ENCODE results near the gene MELTF. TPM values are rescaled to one million over a fixed set of nuclear protein-coding genes. Genes with fewer than 3 reads are reported as not detected.

The MELTF gene
- total RNA-seq, 1 experiment from 2014 or later, result 1.7 TPM

Other genes with a start within 250 kb of the MELTF start
- gene SENP5, start 161.9 kb downstream of the MELTF start, total RNA-seq (2014; rRNA removed; shearing (Covaris generic)), result 35.6 and 43.0 TPM in 2 replicates
- 44.8 and 44.9 TPM in 2 replicates for gene NCBP2, start 87.3 kb downstream of the MELTF start, total RNA-seq (2014; rRNA removed; shearing (Covaris generic))
- 0.13 and 0.84 TPM in 2 replicates for gene PIGZ, start 61.0 kb downstream of the MELTF start, total RNA-seq (2014; rRNA removed; shearing (Covaris generic))